ENCODE results near the gene CCNL2. TPM values are rescaled to one million over a fixed set of nuclear protein-coding genes. Genes with fewer than 3 reads are reported as not detected.

The CCNL2 gene
- total and polyA plus RNA-seq, 2 of the 13 experiments (the other 11 are each of a cell fraction or from before 2014, with no cell fraction given), result 105 to 340 TPM

GRCh38 chr1:1406821-1407635 is 7.9 kb upstream of the CCNL2 start, which contains the start of gene MRPL20 (continued):
- TF ChIP-seq ZNF609 (CRISPR knock-in tag; IDR thresholded peaks at IDR 0.05; ENCODE audit: borderline replicate concordance), result 0 out of 2 replicates have a peak, but pooled peaks have one; percentile 30
- TF ChIP-seq ZFP37 (CRISPR knock-in tag; IDR thresholded peaks at IDR 0.05; ENCODE audit: borderline replicate concordance), result no peak
- peak; percentile 4; the same call in 1 of the 2 replicates for TF ChIP-seq FOXM1 (CRISPR knock-in tag; IDR thresholded peaks at IDR 0.05)
- TF ChIP-seq, protein P1, sequence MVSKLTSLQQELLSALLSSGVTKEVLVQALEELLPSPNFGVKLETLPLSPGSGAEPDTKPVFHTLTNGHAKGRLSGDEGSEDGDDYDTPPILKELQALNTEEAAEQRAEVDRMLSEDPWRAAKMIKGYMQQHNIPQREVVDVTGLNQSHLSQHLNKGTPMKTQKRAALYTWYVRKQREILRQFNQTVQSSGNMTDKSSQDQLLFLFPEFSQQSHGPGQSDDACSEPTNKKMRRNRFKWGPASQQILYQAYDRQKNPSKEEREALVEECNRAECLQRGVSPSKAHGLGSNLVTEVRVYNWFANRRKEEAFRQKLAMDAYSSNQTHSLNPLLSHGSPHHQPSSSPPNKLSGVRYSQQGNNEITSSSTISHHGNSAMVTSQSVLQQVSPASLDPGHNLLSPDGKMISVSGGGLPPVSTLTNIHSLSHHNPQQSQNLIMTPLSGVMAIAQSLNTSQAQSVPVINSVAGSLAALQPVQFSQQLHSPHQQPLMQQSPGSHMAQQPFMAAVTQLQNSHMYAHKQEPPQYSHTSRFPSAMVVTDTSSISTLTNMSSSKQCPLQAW (CRISPR knock-in tag; IDR thresholded peaks at IDR 0.05), result peak; percentile 90
- TF ChIP-seq ZMYM3 (CRISPR knock-in tag; IDR thresholded peaks at IDR 0.05), result 0 out of 2 replicates have a peak, but pooled peaks have one; percentile 17
- TF ChIP-seq KDM5A (IDR thresholded peaks at IDR 0.05; ENCODE audit: borderline replicate concordance, low read length), result peak; percentile 90
- no peak for TF ChIP-seq HMG20B (CRISPR knock-in tag; conservative IDR thresholded peaks at IDR 0.05)
- TF ChIP-seq NR2C2 (CRISPR knock-in tag; IDR thresholded peaks at IDR 0.05; ENCODE audit: borderline replicate concordance), result peak; percentile 100
- TF ChIP-seq SNAI1 (CRISPR knock-in tag; IDR thresholded peaks at IDR 0.05; ENCODE audit: borderline replicate concordance), result no peak
- TF ChIP-seq SRSF9 (IDR thresholded peaks at IDR 0.05; ENCODE audit: borderline replicate concordance, insufficient read depth, low read depth, low read length, poor library complexity, severe bottlenecking), result no peak
- TF ChIP-seq ZNF362 (CRISPR knock-in tag; IDR thresholded peaks at IDR 0.05; ENCODE audit: borderline replicate concordance), result peak; percentile 51
- TF ChIP-seq ZNF335 (CRISPR knock-in tag; IDR thresholded peaks at IDR 0.05), result peak; percentile 93
- TF ChIP-seq ZNF790 (CRISPR knock-in tag; IDR thresholded peaks at IDR 0.05; ENCODE audit: borderline replicate concordance), result no peak
- TF ChIP-seq ATF1 (CRISPR knock-in tag; IDR thresholded peaks at IDR 0.05), result no peak
- no peak; the same call in 1 of the 2 replicates for TF ChIP-seq ZBTB10 (CRISPR knock-in tag; IDR thresholded peaks at IDR 0.05; ENCODE audit: borderline replicate concordance)
- peak; percentile 70; the same call in 1 of the 2 replicates for TF ChIP-seq TFDP2 (CRISPR knock-in tag; IDR thresholded peaks at IDR 0.05)
